CD4-positive, CD25-positive, alpha-beta regulatory T cell (primary cell): ENCODE results near the gene PRKAR1B. TPM values are rescaled to one million over a fixed set of nuclear protein-coding genes. Genes with fewer than 3 reads are reported as not detected.

ENCODE experiments used
- ATAC-seq, 2 donors: fragments of 150-1000 bp; cut with Tn5 transposase; one replicate each; pipeline ENCODE4 v1.10.0; 2021; ENCODE audit warnings: low read depth in 2 of 2, moderate number of reproducible peaks in 2 of 2, moderate library complexity in 1 of 2
- DNase-seq, 3 donors: peaks; one replicate each; pipeline versions ENCODE4 v3.0.0 to v3.0.0-alpha.2; 2012 to 2022; ENCODE audit warnings: mixed read lengths in 1 of 3
- H3K27ac ChIP-seq: one replicate; pipeline ENCODE4 v1.7.0; 2013; ENCODE audit warnings: mild to moderate bottlenecking, low read length; ENCODE audit not compliant: insufficient read depth, poor library complexity, severe bottlenecking
- H3K27me3 ChIP-seq: one replicate; pipeline ENCODE4 v1.7.0; 2013; ENCODE audit warnings: low read length; ENCODE audit not compliant: control insufficient read depth, insufficient read depth
- H3K36me3 ChIP-seq: one replicate; pipeline ENCODE4 v1.7.0; 2013; ENCODE audit warnings: mild to moderate bottlenecking, low read length, moderate library complexity; ENCODE audit not compliant: control insufficient read depth, insufficient read depth
- H3K4me1 ChIP-seq: 2 replicates; pipeline ENCODE4 v1.7.0; 2013; ENCODE audit warnings: mild to moderate bottlenecking, low read length; ENCODE audit not compliant: insufficient read depth, control insufficient read depth, poor library complexity, severe bottlenecking
- H3K4me3 ChIP-seq: one replicate; pipeline ENCODE4 v1.7.0; 2013; ENCODE audit warnings: low read depth, mild to moderate bottlenecking, low read length, moderate library complexity
- H3K9me3 ChIP-seq, 2 experiments: 1 replicate in 1 of 2; 2 replicates in 1 of 2; pipeline ENCODE4 v1.7.0; 2013; ENCODE audit warnings: low read length in 2 of 2, mild to moderate bottlenecking in 1 of 2, moderate library complexity in 1 of 2; ENCODE audit not compliant: control insufficient read depth in 2 of 2
- H3K27ac Mint-ChIP-seq, 3 donors: one replicate each; pipeline ENCODE4 v1.8.0; 2020 to 2022; ENCODE audit warnings: mild to moderate bottlenecking in 3 of 3, mixed read lengths in 3 of 3, moderate library complexity in 2 of 3
- H3K27me3 Mint-ChIP-seq: one replicate; pipeline ENCODE4 v1.8.0; 2022; ENCODE audit warnings: mild to moderate bottlenecking, mixed read lengths
- H3K36me3 Mint-ChIP-seq: one replicate; pipeline ENCODE4 v1.8.0; 2020; ENCODE audit warnings: mixed read lengths
- H3K4me1 Mint-ChIP-seq, 4 donors: one replicate each; pipeline ENCODE4 v1.8.0; 2020 to 2022; ENCODE audit warnings: mixed read lengths in 4 of 4, mild to moderate bottlenecking in 1 of 4
- H3K4me3 Mint-ChIP-seq, 4 donors: one replicate each; pipeline ENCODE4 v1.8.0; 2020 to 2022; ENCODE audit warnings: mild to moderate bottlenecking in 4 of 4, mixed read lengths in 4 of 4, moderate library complexity in 3 of 4
- H3K9me3 Mint-ChIP-seq, 7 donors: one replicate each; pipeline ENCODE4 v1.8.0; 2020 to 2022; ENCODE audit warnings: mixed read lengths in 7 of 7, mild to moderate bottlenecking in 3 of 7, moderate library complexity in 2 of 7
- polyA plus RNA-seq, 4 donors: library from polyadenylated mRNA; unstranded; fragments of 300-500 nt; fragmentation: Illumina TruSeq; gene quantifications; one replicate each; pipeline ENCODE4 v1.2.3, GENCODE V29; 2021
- total RNA-seq: library from RNA; stranded (reverse); gene quantifications from one replicate; pipeline ENCODE4 v1.2.3, GENCODE V29; 2022

PRKAR1B gene
- total and polyA plus RNA-seq, 5 donors from 2014 or later: 4.9 to 12.5 (median 6.8) TPM

GRCh38 chr7:591856-592628 lies 135.0 kb downstream of the PRKAR1B start:
- Mint-ChIP-seq H3K4me1 (peaks cover 0 to 13% (median 2%) of the 10 kb centered on the region in 4 donors), H3K4me3 (no peak overlapping the region), H3K9me3 (peaks cover 0 to 8% (median 1%) of the 10 kb centered on the region in 7 donors), H3K27ac (peak overlapping the region in 2 of 3 donors; percentile 32 to 78), H3K36me3 (peaks cover 8% of the 10 kb centered on the region), H3K27me3 (no peaks in the 10 kb centered on the region)
- Histone ChIP-seq H3K27me3 (no peaks in the 10 kb centered on the region), H3K4me3 (no peak overlapping the region), H3K36me3 (no peaks in the 10 kb centered on the region), H3K27ac (no peak overlapping the region), H3K4me1 (peaks cover 6% of the 10 kb centered on the region), H3K9me3 (no peaks in the 10 kb centered on the region)
- ATAC-seq (no peak), DNase-seq (no peak)

GRCh38 chr7:590731-591551 lies 136.1 kb downstream of the PRKAR1B start:
- Mint-ChIP-seq H3K4me1 (peaks cover 0 to 17% (median 5%) of the 10 kb centered on the region in 4 donors), H3K27ac (peak overlapping the region in 1 of 3 donors; percentile 32), H3K4me3 (no peak overlapping the region), H3K27me3 (no peaks in the 10 kb centered on the region), H3K9me3 (peaks cover 0 to 8% (median 0%) of the 10 kb centered on the region in 7 donors), H3K36me3 (peaks cover 11% of the 10 kb centered on the region)
- H3K27me3 ChIP-seq: no peaks in the 10 kb centered on the region
- H3K9me3 ChIP-seq: no peaks in the 10 kb centered on the region
- no peak overlapping the region for H3K4me3 ChIP-seq
- DNase-seq (no peak), ATAC-seq (no peak)
- no peaks in the 10 kb centered on the region for H3K36me3 ChIP-seq
- peaks cover 6% of the 10 kb centered on the region for H3K4me1 ChIP-seq
- H3K27ac ChIP-seq: no peak overlapping the region

- Mint-ChIP-seq H3K9me3 (peaks cover 0 to 8% (median 0%) of the 10 kb centered on the region in 7 donors), H3K4me3 (no peak overlapping the region), H3K4me1 (peaks cover 0 to 22% (median 13%) of the 10 kb centered on the region in 4 donors), H3K27me3 (no peaks in the 10 kb centered on the region), H3K27ac (no peak overlapping the region), H3K36me3 (peaks cover 12% of the 10 kb centered on the region)
- H3K27me3 ChIP-seq: no peaks in the 10 kb centered on the region
- DNase-seq (no peak), ATAC-seq (no peak)
- no peaks in the 10 kb centered on the region for H3K9me3 ChIP-seq
- H3K4me3 ChIP-seq: no peak overlapping the region
- peaks cover 8% of the 10 kb centered on the region for H3K4me1 ChIP-seq
- H3K27ac ChIP-seq: no peak overlapping the region
- no peaks in the 10 kb centered on the region for H3K36me3 ChIP-seq
Observed at GRCh38 chr7:589781-590575, 137.1 kb downstream of the PRKAR1B start.

GRCh38 chr7:587767-588166 lies 139.3 kb downstream of the PRKAR1B start:
- Histone ChIP-seq H3K36me3 (no peaks in the 10 kb centered on the region), H3K27me3 (no peaks in the 10 kb centered on the region), H3K9me3 (no peaks in the 10 kb centered on the region), H3K27ac (no peak overlapping the region), H3K4me3 (no peak overlapping the region), H3K4me1 (peaks cover 28% of the 10 kb centered on the region)
- peaks cover 6 to 39% (median 29%) of the 10 kb centered on the region in 4 donors for H3K4me1 Mint-ChIP-seq
- no peaks in the 10 kb centered on the region for H3K27me3 Mint-ChIP-seq
- no peak overlapping the region for H3K4me3 Mint-ChIP-seq
- H3K27ac Mint-ChIP-seq: peak overlapping the region in 1 of 3 donors; percentile 78
- peaks cover 0 to 8% (median 0%) of the 10 kb centered on the region in 7 donors for H3K9me3 Mint-ChIP-seq
- peaks cover 16% of the 10 kb centered on the region for H3K36me3 Mint-ChIP-seq
- DNase-seq (no peak), ATAC-seq (no peak)

GRCh38 chr7:586494-586893 lies 140.6 kb downstream of the PRKAR1B start:
- Mint-ChIP-seq H3K36me3 (peaks cover 16% of the 10 kb centered on the region), H3K27me3 (no peaks in the 10 kb centered on the region), H3K27ac (peak overlapping the region; percentile 43 to 98 (median 96)), H3K9me3 (peaks cover 0 to 8% (median 0%) of the 10 kb centered on the region in 7 donors), H3K4me1 (peaks cover 6 to 41% (median 32%) of the 10 kb centered on the region in 4 donors), H3K4me3 (peak overlapping the region in 3 of 4 donors; percentile 4 to 96 (median 24))
- H3K4me3 ChIP-seq: no peak overlapping the region
- H3K36me3 ChIP-seq: no peaks in the 10 kb centered on the region
- no peaks in the 10 kb centered on the region for H3K27me3 ChIP-seq
- ATAC-seq (no peak), DNase-seq (no peak)
- no peaks in the 10 kb centered on the region for H3K9me3 ChIP-seq
- H3K4me1 ChIP-seq: peaks cover 28% of the 10 kb centered on the region
- no peak overlapping the region for H3K27ac ChIP-seq

GRCh38 chr7:585873-586272 lies 141.2 kb downstream of the PRKAR1B start:
- H3K4me1 ChIP-seq: peaks cover 28% of the 10 kb centered on the region
- no peaks in the 10 kb centered on the region for H3K36me3 ChIP-seq
- Mint-ChIP-seq H3K4me3 (peak overlapping the region in 2 of 4 donors; percentile 9 to 96), H3K36me3 (peaks cover 16% of the 10 kb centered on the region), H3K27me3 (no peaks in the 10 kb centered on the region), H3K27ac (peak overlapping the region; percentile 96 to 98 (median 96)), H3K9me3 (peaks cover 0 to 8% (median 0%) of the 10 kb centered on the region in 7 donors), H3K4me1 (peaks cover 6 to 43% (median 33%) of the 10 kb centered on the region in 4 donors)
- DNase-seq (no peak), ATAC-seq (no peak)
- no peaks in the 10 kb centered on the region for H3K9me3 ChIP-seq
- no peak overlapping the region for H3K4me3 ChIP-seq
- no peaks in the 10 kb centered on the region for H3K27me3 ChIP-seq
- peak overlapping the region; percentile 93 for H3K27ac ChIP-seq

GRCh38 chr7:585229-585711 lies 141.8 kb downstream of the PRKAR1B start:
- H3K27ac Mint-ChIP-seq: peak overlapping the region; percentile 96 to 98 (median 96)
- Histone ChIP-seq H3K27ac (peak overlapping the region; percentile 93), H3K36me3 (no peaks in the 10 kb centered on the region), H3K27me3 (no peaks in the 10 kb centered on the region), H3K9me3 (no peaks in the 10 kb centered on the region), H3K4me3 (no peak overlapping the region), H3K4me1 (peaks cover 28% of the 10 kb centered on the region)
- H3K27me3 Mint-ChIP-seq: no peaks in the 10 kb centered on the region
- peaks cover 16% of the 10 kb centered on the region for H3K36me3 Mint-ChIP-seq
- peak in 1 of 2 donors; percentile 24 for ATAC-seq
- peaks cover 6 to 43% (median 33%) of the 10 kb centered on the region in 4 donors for H3K4me1 Mint-ChIP-seq
- peaks cover 0 to 8% (median 0%) of the 10 kb centered on the region in 7 donors for H3K9me3 Mint-ChIP-seq
- DNase-seq: peak; percentile 15 to 88 (median 34)
- peak overlapping the region; percentile 36 to 96 (median 82) for H3K4me3 Mint-ChIP-seq
